Measurements from ENCODE around the gene DMC1. TPM values are rescaled to one million over a fixed set of nuclear protein-coding genes. Genes with fewer than 3 reads are reported as not detected.
"Not testable (repeated sequence)": the region's sequence is repeated elsewhere in the genome, so short reads cannot be mapped to it uniquely, and the experiment has no call there.

The DMC1 gene
- total RNA-seq, 5 donors from 2014 or later (not counting 1 experiment from before 2014, with no cell fraction given): 0.55 to 0.78 (median 0.68) TPM; not detected in 1

DNA sequence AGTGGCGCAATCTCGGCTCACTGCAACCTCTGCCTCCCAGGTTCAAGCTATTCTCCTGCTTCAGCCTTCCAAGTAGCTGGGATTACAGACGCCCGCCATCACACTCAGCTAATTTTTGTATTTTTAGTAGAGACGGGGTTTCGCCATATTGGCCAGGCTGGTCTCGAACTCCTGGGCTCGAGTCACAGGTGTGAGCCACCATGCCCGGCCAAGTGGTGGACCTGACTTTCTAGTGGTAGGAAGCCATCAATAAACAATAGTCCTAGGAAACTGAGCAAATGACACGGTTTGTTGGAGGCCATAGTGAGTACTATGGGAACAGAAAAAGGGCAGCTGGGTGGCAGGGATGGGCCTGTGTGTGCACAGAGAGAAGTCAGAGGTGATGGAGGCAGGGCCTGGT, 99.8 kb downstream of the DMC1 start:
- POLR2A ChIA-PET: interaction anchor here in 1 of 2 donors (0.5 kb wide), 1 partner anchor 71 kb away, joined by 3 read pairs; no protein-coding TSS in a partner anchor
- H3K9me3 Mint-ChIP-seq; CTCF ChIA-PET; H3K4me3 ChIP-seq (ENCODE audit: control insufficient read depth in 1 of 2, extremely low read depth in 1 of 2, low read length in 1 of 2); H3K9me3 ChIP-seq; H3K36me3 ChIP-seq (ENCODE audit: control insufficient read depth in 2 of 2, extremely low read depth in 1 of 2, insufficient read depth in 1 of 2, low read length in 1 of 2); H3K4me3 Mint-ChIP-seq; ATAC-seq (replicated peaks in 1 of 4); H3K27ac Mint-ChIP-seq; H3K36me3 Mint-ChIP-seq; H3K27ac ChIP-seq (ENCODE audit: low read length); DNase-seq: not testable (repeated sequence)
- Histone ChIP-seq H3K4me1 (ENCODE audit: control insufficient read depth in 1 of 2, extremely low read depth in 1 of 2, insufficient read depth in 2 of 2, low read length in 2 of 2) (peaks cover 4 to 13% of the 10 kb centered on the region in 2 experiments), H3K27me3 (replicated peaks in 1 of 2; ENCODE audit: control insufficient read depth in 2 of 2, extremely low read depth in 1 of 2, insufficient read depth in 2 of 2, low read length in 1 of 2) (peaks cover 2 to 57% of the 10 kb centered on the region in 2 experiments)
- WGBS (ENCODE audit: insufficient coverage): 97% methylated on average over 5 of the region's 10 CpGs
- peaks cover 12 to 28% of the 10 kb centered on the region in 2 donors for H3K27me3 Mint-ChIP-seq
- peaks cover 4 to 12% (median 7%) of the 10 kb centered on the region in 3 donors for H3K4me1 Mint-ChIP-seq

- H3K27ac ChIP-seq (ENCODE audit: low read length): no peak overlapping the region
- WGBS (ENCODE audit: insufficient coverage): 100% methylated on average over 4 of the region's 6 CpGs
- Mint-ChIP-seq H3K27ac (no peak overlapping the region), H3K9me3 (no peaks in the 10 kb centered on the region), H3K4me3 (no peak overlapping the region), H3K27me3 (peaks cover 15 to 32% of the 10 kb centered on the region in 2 donors), H3K36me3 (no peaks in the 10 kb centered on the region), H3K4me1 (peaks cover 4 to 10% (median 7%) of the 10 kb centered on the region in 3 donors)
- no peak overlapping the region for H3K4me3 ChIP-seq (ENCODE audit: control insufficient read depth in 1 of 2, extremely low read depth in 1 of 2, low read length in 1 of 2)
- no peak for ATAC-seq (replicated peaks in 1 of 4)
- H3K27me3 ChIP-seq (replicated peaks in 1 of 2; ENCODE audit: control insufficient read depth in 2 of 2, extremely low read depth in 1 of 2, insufficient read depth in 2 of 2, low read length in 1 of 2): peaks cover 2 to 63% of the 10 kb centered on the region in 2 experiments
- CTCF ChIA-PET: no interaction called here
- H3K9me3 ChIP-seq: no peaks in the 10 kb centered on the region
- no peaks in the 10 kb centered on the region for H3K36me3 ChIP-seq (ENCODE audit: control insufficient read depth in 2 of 2, extremely low read depth in 1 of 2, insufficient read depth in 1 of 2, low read length in 1 of 2)
- POLR2A ChIA-PET: interaction anchor here in 1 of 2 donors (0.5 kb wide), 1 partner anchor 70 kb away, joined by 3 read pairs; no protein-coding TSS in a partner anchor
- no peak for DNase-seq
- H3K4me1 ChIP-seq (ENCODE audit: control insufficient read depth in 1 of 2, extremely low read depth in 1 of 2, insufficient read depth in 2 of 2, low read length in 2 of 2): peaks cover 4 to 13% of the 10 kb centered on the region in 2 experiments
Observed at GRCh38 chr22:38469306-38469781, 100.6 kb downstream of the DMC1 start.

Other genes with a start within 250 kb of the DMC1 start
- gene KCNJ4, start 115.0 kb downstream of the DMC1 start, total RNA-seq: not detected
- under 1 TPM in 3 of 5 donors, not detected in 2; 0.20 to 0.29 (median 0.25) TPM for gene KDELR3, start 102.1 kb downstream of the DMC1 start, total RNA-seq
- 100 to 1,000 TPM; 589 to 907 (median 850) TPM for gene DDX17, start 63.9 kb downstream of the DMC1 start, total RNA-seq
- 1 to 10 TPM in 1 of 5 donors, under 1 TPM in 3, not detected in 1; 0.06 to 1.1 (median 0.41) TPM for gene FAM227A, start 86.2 kb upstream of the DMC1 start, total RNA-seq
- 10 to 100 TPM; 10.3 to 32.0 (median 27.8) TPM for gene CBY1, start 86.5 kb upstream of the DMC1 start, total RNA-seq
- 10 to 100 TPM; 52.4 to 58.1 (median 53.3) TPM for gene TOMM22, start 111.8 kb upstream of the DMC1 start, total RNA-seq
- gene JOSD1, start 130.8 kb upstream of the DMC1 start, total RNA-seq: 100 to 1,000 TPM in 2 of 5 donors, 10 to 100 TPM in 3; 78.4 to 164 (median 83.5) TPM
- 100 to 1,000 TPM in 2 of 5 donors, 10 to 100 TPM in 3; 79.1 to 229 (median 83.3) TPM for gene GTPBP1, start 135.8 kb upstream of the DMC1 start, total RNA-seq
- 1,000 to 10,000 TPM in 2 of 5 donors, 100 to 1,000 TPM in 3; 526 to 1,075 (median 979) TPM for gene SUN2, start 185.8 kb upstream of the DMC1 start, total RNA-seq
- 10 to 100 TPM in 2 of 5 donors, 1 to 10 TPM in 3; 5.4 to 13.0 (median 8.8) TPM for gene DNAL4, start 224.0 kb upstream of the DMC1 start, total RNA-seq